Stimulated activated CD4-positive, alpha-beta T cell treated with anti-CD3 and anti-CD28 coated beads, Interleukin-15, amount 100 ng/mL, for 1 hour (primary cell): ENCODE measurements around the gene NOTCH1.

Experiments
- DNase-seq, 2 donors: peaks; one replicate each; pipeline ENCODE4 v3.0.0-alpha.2; 2020; ENCODE audit warnings: low read depth in 1 of 2, low spot score in 1 of 2

NOTCH1 gene

GRCh38 chr9:136546697-136547501 is 1.1 kb upstream of the NOTCH1 start:
- peak; percentile 28 to 32 for DNase-seq

GRCh38 chr9:136545692-136545964 is 220 bp downstream of the NOTCH1 start:
- DNase-seq, result no peak

DNA sequence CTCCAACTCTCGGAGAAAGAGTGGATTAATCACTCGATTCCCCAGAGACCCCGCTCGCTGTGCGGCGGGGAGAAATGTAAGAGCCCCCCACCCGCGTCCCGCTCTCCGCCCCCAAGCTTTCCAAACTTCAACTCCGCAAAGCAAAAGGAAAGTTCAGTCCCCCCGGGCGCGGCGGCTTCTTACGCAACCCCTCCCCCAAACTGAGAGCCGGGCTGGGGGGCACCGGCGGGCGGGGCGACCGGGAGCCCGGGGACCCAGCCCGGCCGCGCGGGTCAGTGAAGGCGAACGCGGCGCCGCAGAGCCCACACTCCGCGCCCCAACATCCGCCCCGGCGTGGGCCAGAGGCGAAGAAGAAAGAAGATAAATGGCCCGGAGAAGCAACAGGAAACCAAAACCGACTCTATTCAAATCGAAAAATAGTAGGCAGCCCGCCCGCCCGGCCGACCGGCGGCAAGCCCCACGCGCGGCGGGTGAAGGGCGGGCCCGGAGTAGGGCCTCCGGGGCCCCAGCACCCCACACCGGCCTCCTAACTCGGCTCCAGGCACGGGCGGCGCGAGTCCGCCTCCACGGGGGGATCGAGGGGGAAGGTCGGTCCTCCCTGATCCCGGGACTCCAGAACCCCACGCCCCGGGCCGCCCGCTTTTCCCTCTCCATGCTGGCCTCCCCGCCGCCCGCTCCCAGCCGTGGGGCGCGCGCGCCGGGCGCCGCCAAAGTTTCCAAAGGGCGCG is 720 bp downstream of the NOTCH1 start:
- DNase-seq, result peak; percentile 27 to 62

DNA sequence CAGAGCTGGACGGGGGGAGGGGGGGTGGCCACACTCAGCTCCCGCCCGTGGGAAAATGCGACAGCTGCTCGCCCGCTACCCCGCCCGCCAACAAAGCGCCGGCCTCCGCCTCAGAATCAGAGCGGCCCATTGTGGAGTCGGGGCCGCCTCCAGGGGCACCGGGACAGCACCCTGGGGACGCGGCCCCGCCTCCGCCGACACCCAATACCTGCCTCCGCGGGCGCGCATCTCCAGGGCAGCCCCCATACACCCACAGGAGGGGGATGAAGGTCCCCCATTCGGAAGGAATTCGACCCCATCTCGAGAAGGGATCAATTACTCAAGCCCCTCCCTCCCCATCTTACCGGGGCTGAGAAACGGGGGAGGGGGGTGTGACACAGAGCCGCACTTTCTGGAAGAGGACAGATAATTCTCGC is 1.3 kb downstream of the NOTCH1 start:
- DNase-seq, result peak; percentile 40 to 56

DNA sequence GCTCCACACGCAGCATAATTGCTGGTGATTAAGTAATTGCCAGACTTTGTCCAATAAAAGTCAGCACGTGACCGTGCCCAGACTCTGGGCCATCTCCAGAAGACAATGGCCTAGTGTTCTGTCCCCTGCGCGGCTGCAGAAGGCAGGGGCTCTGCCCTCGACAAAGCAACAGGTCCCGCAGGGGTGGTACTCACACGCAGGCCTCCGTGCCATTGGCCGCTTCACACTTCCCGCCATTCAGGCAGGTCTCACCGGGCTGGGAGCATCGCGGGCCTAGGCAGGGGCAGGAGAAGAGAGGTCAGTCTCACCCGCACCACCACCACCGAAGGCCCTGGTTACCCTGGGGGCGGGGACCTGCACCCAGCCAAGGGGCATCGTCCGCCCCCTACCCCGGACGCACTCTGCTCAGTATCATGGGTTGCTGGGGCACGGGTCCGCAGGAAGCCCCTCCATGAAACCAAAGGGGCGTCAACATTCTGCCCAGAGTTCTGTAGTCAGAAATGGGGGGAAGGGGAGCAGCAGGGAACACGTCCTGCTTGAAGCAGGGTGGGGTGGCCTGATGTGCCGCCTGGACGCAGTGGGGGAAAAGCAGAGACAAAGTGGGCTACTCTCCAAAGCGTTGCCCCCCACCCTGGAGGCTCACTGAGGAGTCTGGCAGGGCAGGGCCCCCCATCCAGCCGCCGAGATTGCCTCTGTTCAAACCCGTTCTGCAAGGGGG is 1.9 kb downstream of the NOTCH1 start:
- DNase-seq, result no peak

DNA sequence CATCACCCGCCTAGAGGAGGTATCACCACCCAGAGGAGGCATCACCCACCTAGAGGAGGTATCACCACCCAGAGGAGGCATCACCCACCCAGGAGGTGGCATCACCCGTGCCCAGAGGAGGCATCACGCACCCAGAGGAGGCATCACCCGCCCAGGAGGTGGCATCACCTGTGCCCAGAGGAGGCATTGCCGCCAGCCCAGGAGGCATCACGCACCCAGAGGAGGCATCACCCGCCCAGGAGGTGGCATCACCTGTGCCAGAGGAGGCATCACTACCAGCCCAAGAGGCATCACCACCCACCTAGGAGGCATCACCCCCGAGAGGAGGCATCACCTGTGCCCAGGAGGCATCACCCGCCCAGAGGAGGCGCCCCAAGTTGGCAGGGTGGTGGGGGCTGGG is 2.6 kb downstream of the NOTCH1 start:
- DNase-seq, result no peak

GRCh38 chr9:136542241-136543040 is 3.4 kb downstream of the NOTCH1 start:
- DNase-seq, result no peak

DNA sequence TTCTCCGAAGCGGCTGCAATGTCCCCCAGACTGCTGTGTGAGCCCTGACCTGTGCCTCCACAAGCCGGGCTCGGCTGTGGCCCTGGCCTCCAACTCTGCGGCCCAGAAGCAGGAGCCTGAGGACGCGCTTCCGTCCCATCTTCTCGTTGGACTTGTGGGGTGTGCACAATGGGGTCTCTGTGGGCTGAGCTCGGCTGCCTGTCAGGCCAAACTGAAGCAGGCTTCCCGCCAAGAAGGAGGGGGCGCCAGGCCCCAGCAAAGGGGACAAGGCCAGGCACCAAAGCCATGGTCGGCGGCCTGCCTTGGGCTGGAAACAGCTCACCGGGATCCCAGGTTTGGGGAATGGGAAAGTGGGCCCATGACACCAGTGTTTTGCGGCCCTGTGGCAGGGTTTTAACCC is 4.1 kb downstream of the NOTCH1 start:
- no peak for DNase-seq

GRCh38 chr9:136541179-136541578 is 4.7 kb downstream of the NOTCH1 start:
- no peak for DNase-seq

- DNase-seq, result peak; percentile 79 to 89
These were observed 6.1 kb downstream of the NOTCH1 start for GRCh38 chr9:136539427-136540421.

DNA sequence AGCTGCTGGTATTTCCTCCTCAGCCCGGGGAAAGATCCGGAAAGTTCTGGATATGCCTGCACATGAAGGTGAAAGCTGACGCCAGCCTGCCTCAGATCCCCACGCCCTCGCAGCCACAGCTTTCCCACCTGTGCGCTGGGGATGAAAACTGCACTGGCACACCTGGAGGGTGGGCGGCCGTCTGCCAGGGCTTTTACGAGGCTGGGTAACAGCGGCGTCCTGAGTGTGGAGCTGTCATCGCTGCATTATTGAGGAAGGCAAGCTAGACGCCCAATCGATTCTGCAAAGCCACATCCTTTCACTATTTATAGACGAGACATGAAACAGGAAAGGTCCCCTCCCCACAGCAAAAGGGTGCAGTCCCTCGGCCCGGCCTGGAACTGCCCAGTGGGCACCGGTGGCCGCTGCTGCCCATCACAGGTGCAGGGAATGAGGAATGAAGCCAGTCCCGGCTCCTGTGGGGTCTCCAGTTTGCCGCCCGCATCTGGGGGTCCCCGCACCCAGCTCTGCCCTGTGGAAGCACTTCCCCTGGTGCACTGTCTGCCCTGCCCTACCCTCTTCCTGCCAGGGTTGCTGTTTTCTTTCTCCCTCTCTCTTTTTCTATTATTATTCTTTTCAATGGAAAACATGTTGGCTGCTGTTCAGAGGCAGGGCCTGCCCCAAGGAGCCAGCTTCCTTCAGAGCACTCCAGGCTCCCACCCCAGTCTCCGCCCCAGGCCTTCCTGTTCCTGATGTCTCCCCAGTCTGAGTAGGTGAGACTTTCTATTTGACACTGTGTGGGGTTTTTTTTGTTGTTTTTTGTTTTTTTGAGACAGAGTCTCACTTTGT is 7.0 kb downstream of the NOTCH1 start:
- peak; percentile 22 to 45 for DNase-seq

GRCh38 chr9:136537896-136538598 is 7.8 kb downstream of the NOTCH1 start:
- no peak for DNase-seq

DNA sequence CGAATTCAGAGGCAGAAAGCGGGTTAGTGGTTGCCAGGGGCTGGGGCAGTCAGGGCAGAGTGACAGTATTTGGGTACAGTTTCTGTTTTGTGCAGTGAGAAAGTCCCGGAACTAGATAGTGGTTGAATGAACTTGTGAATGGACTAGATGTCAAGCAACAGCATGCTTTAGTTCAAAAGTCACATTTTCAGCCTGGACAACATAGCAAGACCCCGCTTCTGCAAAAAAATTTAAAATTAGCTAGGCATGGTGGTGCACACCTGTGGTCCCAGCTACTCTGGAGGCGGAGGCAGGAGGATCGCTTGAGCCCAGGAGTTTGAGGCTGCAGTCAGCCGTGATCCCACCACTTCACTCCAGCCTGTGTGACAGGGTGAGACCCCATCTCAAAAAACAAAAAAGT is 8.4 kb downstream of the NOTCH1 start:
- no peak for DNase-seq

- DNase-seq, result no peak
These were observed 9.1 kb downstream of the NOTCH1 start for GRCh38 chr9:136536721-136537241.

DNA sequence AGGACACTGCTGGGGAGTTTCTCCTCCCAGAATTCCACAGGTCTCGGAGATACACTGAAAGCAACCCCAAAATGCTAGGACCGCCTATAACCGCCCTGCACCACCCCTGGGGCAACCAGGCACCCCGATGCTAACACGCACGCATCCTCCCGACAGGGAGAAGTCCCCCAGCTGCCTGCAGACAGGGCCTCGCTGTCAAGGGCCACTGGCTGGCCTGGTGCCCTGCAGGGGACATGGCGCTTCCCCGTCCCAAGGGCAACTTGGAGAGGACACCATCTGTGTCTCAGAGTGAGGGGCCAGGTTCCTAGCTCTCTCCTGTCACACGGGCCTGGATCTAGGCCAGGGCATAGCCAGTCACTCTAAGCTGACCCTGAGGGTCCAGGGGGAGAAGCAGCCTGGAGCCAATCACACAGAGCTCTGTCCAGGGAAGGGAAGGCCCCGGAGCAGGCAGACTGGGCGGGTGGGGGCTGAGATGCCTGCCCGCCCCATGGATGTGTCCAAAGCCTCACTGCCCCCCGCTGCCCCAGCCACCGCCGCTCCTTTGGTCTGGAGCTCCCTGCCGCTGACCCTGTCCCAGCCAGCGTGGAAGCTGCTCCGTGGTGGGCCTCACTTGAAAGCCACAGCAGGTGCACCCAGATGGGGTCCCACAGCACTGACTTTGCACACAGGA is 9.7 kb downstream of the NOTCH1 start:
- DNase-seq, result no peak

- DNase-seq, result no peak
These were observed 10.8 kb downstream of the NOTCH1 start for GRCh38 chr9:136535070-136535469.

DNA sequence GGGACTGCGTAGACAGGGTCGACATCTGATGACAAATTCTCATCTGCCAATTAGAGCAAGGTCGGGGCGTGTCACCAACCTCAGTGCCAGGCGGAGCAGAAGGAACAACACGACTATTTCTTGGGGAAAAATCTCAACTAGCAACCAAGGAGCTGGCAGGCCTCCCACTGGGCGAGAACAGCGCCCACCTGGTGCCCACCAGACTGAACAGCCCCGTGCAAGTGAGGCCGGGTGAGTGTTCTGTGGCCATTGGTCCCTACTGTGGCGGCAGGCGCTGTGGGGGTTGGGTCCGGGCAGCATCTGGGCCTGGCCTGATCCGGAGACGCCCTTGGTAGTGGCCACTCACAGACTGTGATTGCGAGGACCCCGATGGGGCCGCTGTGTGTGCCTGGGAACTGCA is 11.5 kb downstream of the NOTCH1 start:
- no peak for DNase-seq

DNA sequence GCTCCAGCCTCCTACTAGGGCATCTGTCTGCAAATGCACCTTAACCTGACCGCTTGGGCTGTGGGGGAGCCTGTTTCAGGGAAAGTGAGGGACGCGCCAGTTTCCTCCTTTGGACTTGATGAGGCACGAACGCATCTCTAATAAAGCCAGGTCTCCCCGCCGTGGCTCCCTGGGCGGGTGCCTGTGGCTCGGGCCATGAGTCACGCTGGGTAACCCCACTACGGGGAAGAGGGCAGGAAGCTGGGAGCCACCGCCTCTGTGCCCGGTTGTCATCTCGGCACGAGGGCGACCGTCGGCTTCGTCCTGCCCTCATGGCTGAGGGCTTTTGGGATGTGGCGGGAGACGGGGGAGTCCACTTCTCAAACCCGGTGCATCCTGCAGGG is 12.1 kb downstream of the NOTCH1 start:
- peak; percentile 61 to 67 for DNase-seq
